ENCODE data around the gene ATP6AP1. TPM values are rescaled to one million over a fixed set of nuclear protein-coding genes. Genes with fewer than 3 reads are reported as not detected.

Gene ATP6AP1
- total RNA-seq, 1 donor from 2014 or later = 44.0 TPM

GRCh38 chrX:154458116-154458953 lies 29.9 kb downstream of the ATP6AP1 start, which contains the start of gene PLXNA3:
Gene PLXNA3, plus strand, starts transcription at chrX:154458281. Its CDS starts 1,903 bp downstream, at chrX:154460184.
- FAIRE-seq (no peak), DNase-seq (ENCODE audit: low read depth) (no peak)
- no peak for TF ChIP-seq CTCF (IDR thresholded peaks at IDR 0.05; ENCODE audit: insufficient read depth, low read length, severe bottlenecking)
- Histone ChIP-seq H3K4me3 (ENCODE audit: low read depth, low read length) (peak within 1 kb of the TSS; percentile 71), H3K36me3 (ENCODE audit: control insufficient read depth, insufficient read depth, low read length) (peaks cover 10% of the 10 kb centered on the region), H3K27me3 (ENCODE audit: control insufficient read depth, insufficient read depth, low read length) (no peaks in the 10 kb centered on the region)

GRCh38 chrX:154458954-154459778 lies 30.7 kb downstream of the ATP6AP1 start:
- no peak for FAIRE-seq
- H3K27me3 ChIP-seq (ENCODE audit: control insufficient read depth, insufficient read depth, low read length) = no peaks in the 10 kb centered on the region
- DNase-seq (ENCODE audit: low read depth) = no peak
- H3K4me3 ChIP-seq (ENCODE audit: low read depth, low read length) = peak overlapping the region; percentile 71
- no peak for TF ChIP-seq CTCF (IDR thresholded peaks at IDR 0.05; ENCODE audit: insufficient read depth, low read length, severe bottlenecking)
- peaks cover 11% of the 10 kb centered on the region for H3K36me3 ChIP-seq (ENCODE audit: control insufficient read depth, insufficient read depth, low read length)

- FAIRE-seq (no peak), DNase-seq (ENCODE audit: low read depth) (no peak)
- no peak overlapping the region for H3K4me3 ChIP-seq (ENCODE audit: low read depth, low read length)
- H3K36me3 ChIP-seq (ENCODE audit: control insufficient read depth, insufficient read depth, low read length) = peaks cover 14% of the 10 kb centered on the region
- TF ChIP-seq CTCF (IDR thresholded peaks at IDR 0.05; ENCODE audit: insufficient read depth, low read length, severe bottlenecking) = no peak
- no peaks in the 10 kb centered on the region for H3K27me3 ChIP-seq (ENCODE audit: control insufficient read depth, insufficient read depth, low read length)
These were observed 31.4 kb downstream of the ATP6AP1 start for GRCh38 chrX:154459832-154460231.

GRCh38 chrX:154460326-154460725 lies 31.8 kb downstream of the ATP6AP1 start:
- H3K4me3 ChIP-seq (ENCODE audit: low read depth, low read length) = no peak overlapping the region
- DNase-seq (ENCODE audit: low read depth) = no peak
- FAIRE-seq = no peak
- no peaks in the 10 kb centered on the region for H3K27me3 ChIP-seq (ENCODE audit: control insufficient read depth, insufficient read depth, low read length)
- peak; percentile 18 for TF ChIP-seq CTCF (IDR thresholded peaks at IDR 0.05; ENCODE audit: insufficient read depth, low read length, severe bottlenecking)
- H3K36me3 ChIP-seq (ENCODE audit: control insufficient read depth, insufficient read depth, low read length) = peaks cover 17% of the 10 kb centered on the region

- H3K4me3 ChIP-seq (ENCODE audit: low read depth, low read length) = no peak overlapping the region
- no peak for DNase-seq (ENCODE audit: low read depth)
- no peak for FAIRE-seq
- no peak for TF ChIP-seq CTCF (IDR thresholded peaks at IDR 0.05; ENCODE audit: insufficient read depth, low read length, severe bottlenecking)
- H3K27me3 ChIP-seq (ENCODE audit: control insufficient read depth, insufficient read depth, low read length) = no peaks in the 10 kb centered on the region
- H3K36me3 ChIP-seq (ENCODE audit: control insufficient read depth, insufficient read depth, low read length) = peaks cover 25% of the 10 kb centered on the region
These were observed 33.9 kb downstream of the ATP6AP1 start for GRCh38 chrX:154462396-154462795.

Measured in bronchial epithelial cell (primary cell).